H7 (cell line): Measurements from ENCODE around the gene CFAP46. TPM values are rescaled to one million over a fixed set of nuclear protein-coding genes. Genes with fewer than 3 reads are reported as not detected.
A peak's percentile ranks its signal among the peaks of the same experiment; 100 is the strongest.
"Not testable (repeated sequence)": the region's sequence is repeated elsewhere in the genome, so short reads cannot be mapped to it uniquely, and the experiment has no call there.

Source experiments
- DNase-seq: peaks from one replicate; pipeline ENCODE4 v3.0.0; 2012
- H3K27me3 ChIP-seq: 2 replicates; pipeline ENCODE4 v1.6.0; 2011; ENCODE audit warnings: mild to moderate bottlenecking, low read length; ENCODE audit not compliant: control insufficient read depth, insufficient read depth
- H3K36me3 ChIP-seq: replicated peaks from 2 replicates; pipeline ENCODE4 v1.5.1; 2011; ENCODE audit warnings: low read length; ENCODE audit not compliant: control insufficient read depth, insufficient read depth
- H3K4me3 ChIP-seq: 2 replicates; pipeline ENCODE4 v1.5.1; 2011; ENCODE audit warnings: low read depth, mild to moderate bottlenecking, control low read depth, low read length, moderate library complexity; ENCODE audit not compliant: insufficient read depth
- total RNA-seq: library from RNA; depleted of rRNA; stranded (reverse); fragments of >200 nt; shearing (Covaris generic); gene quantifications from 2 replicates; pipeline ENCODE4 v1.2.3, GENCODE V29; 2014

The CFAP46 gene
- total RNA-seq, 1 experiment from 2014 or later: 0.59 TPM

DNA sequence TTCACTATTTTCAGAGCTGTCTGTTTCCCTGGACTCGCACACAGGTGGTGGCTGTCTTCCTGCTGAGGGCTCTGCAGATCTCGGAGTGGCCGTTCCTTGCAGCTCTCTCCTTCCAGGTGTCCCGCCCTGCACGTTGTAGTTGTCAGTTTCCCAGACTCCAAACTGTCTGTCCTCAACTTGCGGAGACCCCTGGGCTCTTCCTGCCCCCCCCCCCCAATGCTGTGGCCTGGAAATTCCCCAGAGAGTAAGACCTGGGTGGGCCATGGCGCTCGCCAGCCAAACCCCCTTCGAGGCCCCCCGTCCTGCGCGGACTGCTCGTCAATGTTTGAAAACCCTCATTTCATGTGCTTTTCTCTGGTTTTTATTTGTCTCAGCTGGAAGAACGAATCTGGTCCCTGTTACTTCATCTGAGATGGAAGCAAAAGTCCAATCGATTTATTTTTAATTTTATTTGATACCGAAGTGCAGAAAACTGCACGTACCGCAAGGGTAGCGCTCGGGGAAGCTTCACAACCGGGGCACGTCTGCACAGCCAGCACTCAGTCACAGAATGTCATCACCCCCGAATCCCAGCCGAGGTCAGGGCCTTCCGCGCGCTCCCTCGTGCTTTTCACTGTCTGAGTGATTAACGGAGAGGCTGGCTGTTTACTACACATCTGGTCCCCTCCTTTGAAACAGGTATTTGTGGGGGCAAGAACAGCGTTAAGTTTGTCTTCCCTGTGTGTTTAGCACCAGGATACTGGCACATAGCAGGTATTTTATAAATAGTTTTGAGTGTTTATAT is 110.0 kb downstream of the CFAP46 start:
- no peak overlapping the region for H3K4me3 ChIP-seq
- DNase-seq: peak; percentile 27
- H3K27me3 ChIP-seq: no peaks in the 10 kb centered on the region
- no peaks in the 10 kb centered on the region for H3K36me3 ChIP-seq

DNA sequence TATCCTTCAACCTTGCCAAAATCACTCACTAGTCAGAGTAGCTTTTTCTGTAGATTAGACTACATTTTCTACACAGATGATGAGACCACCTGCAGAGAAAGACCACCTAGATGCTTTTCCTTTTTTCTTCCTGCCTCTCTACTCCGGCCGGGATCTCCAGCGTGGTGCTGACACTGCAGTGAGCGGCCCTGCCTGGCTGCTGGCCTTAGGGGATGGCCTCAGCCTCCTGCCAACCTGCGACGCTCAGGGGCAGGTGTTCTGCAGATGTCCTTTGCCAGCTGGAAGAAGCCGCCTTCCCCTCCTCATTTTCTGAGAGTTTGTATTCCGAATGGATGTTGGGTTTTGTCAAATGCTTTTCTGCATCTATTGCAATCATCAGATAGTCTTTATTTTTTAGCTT is 113.0 kb downstream of the CFAP46 start:
- H3K36me3 ChIP-seq: no peaks in the 10 kb centered on the region
- H3K4me3 ChIP-seq: no peak overlapping the region
- DNase-seq: peak; percentile 28
- H3K27me3 ChIP-seq: no peaks in the 10 kb centered on the region

DNA sequence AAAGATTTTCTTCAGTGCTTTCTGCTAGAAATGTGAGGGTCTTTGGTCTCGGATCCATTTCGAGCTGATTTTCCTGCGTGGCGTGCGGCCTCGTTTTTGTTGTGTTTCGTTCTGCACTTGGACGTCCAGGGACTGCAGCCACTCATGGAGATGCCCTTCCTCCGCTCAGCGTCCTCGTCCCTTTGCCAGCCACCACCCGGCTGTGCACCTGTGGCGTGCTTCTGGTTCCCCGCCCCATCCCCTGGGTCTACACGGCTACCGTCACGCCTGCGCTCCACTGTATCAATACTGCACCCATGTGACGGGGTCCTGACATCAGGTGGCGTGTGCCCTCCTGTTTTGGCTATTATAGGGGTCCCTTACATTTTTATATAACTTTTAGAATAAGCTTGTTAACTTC is 113.7 kb downstream of the CFAP46 start:
- Histone ChIP-seq H3K27me3 (no peaks in the 10 kb centered on the region), H3K4me3 (no peak overlapping the region), H3K36me3 (no peaks in the 10 kb centered on the region)
- DNase-seq: peak; percentile 39

DNA sequence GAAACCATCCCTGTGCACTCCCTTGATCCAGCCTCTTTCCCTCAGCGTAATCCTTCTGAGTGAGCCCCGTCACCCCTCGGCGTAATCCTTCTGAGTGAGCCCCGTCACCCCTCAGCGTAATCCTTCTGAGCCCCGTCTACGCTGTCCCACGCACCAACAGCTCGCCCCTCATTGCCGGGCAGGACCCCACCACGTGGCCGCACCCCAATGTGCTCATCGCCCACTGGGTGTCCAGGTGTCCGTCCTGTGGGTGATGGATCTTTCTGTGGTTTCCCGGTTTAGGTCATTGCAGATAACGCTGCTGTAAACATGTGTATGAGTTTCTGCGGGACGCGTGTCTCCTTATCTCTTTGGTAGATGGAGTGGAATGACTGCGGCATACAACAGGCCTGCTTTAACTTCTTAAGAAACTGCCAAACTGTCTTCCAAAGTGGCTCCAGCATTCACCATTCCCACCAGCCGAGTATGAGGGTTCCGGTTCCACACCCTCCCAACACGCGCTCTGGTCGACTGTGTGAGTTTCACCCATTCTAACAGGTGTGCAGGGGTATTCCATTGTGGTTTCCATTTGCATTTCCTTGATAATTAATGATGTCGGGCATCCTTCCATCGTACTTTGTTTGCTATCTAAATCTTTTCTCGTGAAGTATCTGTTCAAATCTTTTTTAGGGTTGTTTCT is 114.4 kb downstream of the CFAP46 start:
- Histone ChIP-seq H3K4me3 (no peak overlapping the region), H3K36me3 (no peaks in the 10 kb centered on the region), H3K27me3 (no peaks in the 10 kb centered on the region)
- DNase-seq: peak; percentile 26

DNA sequence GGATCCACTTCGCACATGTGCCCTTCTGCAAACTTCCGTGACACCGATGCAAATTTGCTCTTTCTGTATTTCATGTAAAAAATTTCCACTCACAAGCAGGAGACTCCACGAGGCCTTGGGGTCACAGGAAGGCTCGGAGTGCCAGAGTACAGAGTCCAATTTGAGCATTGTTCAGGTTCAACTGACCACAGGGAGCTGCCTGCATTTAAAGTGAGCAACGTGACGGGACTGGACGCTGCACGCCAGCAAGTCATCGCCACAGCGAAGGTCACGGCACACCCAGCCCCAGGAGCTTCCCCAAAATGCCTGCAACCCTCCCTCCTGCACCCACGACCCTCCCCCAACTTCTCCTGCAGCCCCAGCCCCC is 115.0 kb downstream of the CFAP46 start:
- DNase-seq: no peak
- Histone ChIP-seq H3K36me3 (no peaks in the 10 kb centered on the region), H3K4me3 (no peak overlapping the region), H3K27me3 (no peaks in the 10 kb centered on the region)

DNA sequence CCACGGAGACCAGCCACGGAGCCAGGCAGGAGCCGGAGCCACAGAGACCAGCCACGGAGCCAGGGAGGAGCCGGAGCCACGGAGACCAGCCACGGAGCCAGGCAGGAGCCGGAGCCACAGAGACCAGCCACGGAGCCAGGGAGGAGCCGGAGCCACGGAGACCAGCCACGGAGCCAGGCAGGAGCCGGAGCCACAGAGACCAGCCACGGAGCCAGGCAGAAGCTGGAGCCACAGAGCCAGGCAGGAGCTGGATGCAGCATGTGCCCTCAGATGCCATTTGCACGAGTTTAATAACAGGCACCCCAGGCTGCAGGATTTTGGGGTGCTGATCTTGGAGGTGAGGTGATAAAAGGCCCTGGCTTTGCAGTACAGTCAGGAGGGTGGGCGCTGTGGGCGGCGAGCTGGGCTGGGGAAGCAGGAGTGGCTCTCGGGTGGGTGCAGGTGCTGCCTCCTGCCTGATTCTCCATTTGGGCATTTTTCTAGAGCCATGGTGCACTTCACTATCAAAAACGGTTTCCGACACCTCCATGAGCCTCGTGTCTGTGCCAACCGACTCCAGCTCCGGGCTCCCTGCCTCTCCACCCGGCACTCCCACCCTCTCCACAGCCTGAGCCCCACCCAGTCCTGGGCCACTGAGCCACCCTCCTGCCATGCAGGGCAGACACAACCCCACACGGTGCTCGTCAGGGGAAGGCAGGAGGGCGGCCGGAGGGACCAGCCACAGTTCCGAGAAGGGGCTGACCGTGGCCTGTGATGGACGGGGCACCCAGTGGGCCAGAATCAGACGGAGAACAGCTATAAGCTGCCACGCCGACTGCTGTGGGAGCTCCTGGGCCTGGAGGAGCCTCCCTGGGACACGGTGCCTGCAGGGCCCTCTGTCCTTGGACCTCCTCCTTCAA is 115.6 kb downstream of the CFAP46 start:
- no peak for DNase-seq
- H3K4me3 ChIP-seq: no peak overlapping the region
- no peaks in the 10 kb centered on the region for H3K36me3 ChIP-seq
- no peaks in the 10 kb centered on the region for H3K27me3 ChIP-seq

DNA sequence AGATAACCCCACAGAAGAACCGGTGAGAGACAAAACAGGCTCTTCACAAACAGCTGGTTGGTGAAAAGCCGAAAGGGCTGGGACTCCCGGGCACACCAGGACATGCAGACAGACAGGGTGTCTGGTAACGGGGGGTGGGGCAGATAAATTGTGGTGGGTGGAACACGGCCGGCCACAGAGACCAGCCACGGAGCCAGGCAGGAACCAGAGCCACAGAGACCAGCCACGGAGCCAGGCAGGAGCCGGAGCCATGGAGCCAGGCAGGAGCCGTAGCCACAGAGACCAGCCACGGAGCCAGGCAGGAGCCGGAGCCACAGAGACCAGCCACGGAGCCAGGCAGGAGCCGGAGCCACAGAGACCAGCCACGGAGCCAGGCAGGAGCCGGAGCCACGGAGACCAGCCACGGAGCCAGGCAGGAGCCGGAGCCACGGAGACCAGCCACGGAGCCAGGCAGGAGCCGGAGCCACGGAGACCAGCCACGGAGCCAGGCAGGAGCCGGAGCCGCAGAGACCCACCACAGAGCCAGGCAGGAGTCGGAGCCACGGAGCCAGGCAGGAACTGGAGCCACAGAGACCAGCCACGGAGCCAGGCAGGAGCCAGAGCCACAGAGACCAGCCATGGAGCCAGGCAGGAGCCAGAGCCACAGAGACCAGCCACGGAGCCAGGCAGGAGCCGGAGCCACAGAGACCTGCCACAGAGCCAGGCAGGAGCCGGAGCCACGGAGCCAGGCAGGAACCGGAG is 116.4 kb downstream of the CFAP46 start:
- not testable (repeated sequence) for H3K27me3 ChIP-seq, H3K4me3 ChIP-seq, H3K36me3 ChIP-seq, DNase-seq

DNA sequence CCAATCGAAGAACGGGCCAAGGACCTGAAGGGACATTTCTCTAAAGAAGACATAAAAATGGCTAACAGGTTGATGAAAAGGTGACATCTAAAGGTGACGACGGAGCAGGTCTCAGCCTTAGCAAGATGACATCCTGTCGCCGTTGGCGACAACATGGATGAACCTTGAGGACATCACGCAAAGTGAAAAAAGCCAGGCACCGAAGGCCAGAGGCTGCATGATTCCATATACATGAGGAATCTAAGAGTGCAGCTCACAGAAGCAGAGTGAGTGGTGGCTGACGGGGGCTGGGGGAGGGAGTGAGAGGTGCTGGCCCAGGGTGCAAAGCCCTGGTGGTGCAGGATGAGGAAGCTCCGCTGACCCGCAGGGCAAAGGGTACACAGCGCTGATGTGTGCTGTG is 122.3 kb downstream of the CFAP46 start:
- H3K27me3 ChIP-seq: no peaks in the 10 kb centered on the region
- H3K4me3 ChIP-seq: no peak overlapping the region
- no peak for DNase-seq
- no peaks in the 10 kb centered on the region for H3K36me3 ChIP-seq

DNA sequence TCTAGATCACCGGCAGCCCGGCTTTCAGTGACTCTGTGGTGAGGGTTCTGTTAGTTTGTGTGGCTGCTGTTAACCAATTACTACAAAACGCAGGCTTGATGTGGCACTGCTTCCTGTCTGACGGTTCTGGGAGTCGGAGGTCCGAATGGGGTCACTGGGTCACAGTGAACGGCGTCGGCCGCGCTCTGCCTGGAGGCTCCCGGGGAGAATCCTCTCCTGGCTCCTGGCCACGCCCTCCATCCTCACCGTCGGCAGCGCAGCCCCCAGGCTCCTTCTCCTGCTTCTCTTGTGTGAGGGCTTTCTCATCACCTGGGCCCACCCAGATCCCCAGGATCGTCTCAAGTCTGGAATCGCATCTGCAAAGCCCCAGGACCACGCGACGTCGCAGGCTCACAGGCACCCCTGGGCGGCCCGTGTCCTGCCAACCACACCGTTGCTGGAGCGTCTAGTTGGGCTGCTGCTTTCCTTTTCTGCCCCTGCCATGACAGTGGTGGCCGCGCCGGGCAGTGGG is 124.6 kb downstream of the CFAP46 start:
- Histone ChIP-seq H3K27me3 (no peaks in the 10 kb centered on the region), H3K36me3 (no peaks in the 10 kb centered on the region), H3K4me3 (no peak overlapping the region)
- no peak for DNase-seq

DNA sequence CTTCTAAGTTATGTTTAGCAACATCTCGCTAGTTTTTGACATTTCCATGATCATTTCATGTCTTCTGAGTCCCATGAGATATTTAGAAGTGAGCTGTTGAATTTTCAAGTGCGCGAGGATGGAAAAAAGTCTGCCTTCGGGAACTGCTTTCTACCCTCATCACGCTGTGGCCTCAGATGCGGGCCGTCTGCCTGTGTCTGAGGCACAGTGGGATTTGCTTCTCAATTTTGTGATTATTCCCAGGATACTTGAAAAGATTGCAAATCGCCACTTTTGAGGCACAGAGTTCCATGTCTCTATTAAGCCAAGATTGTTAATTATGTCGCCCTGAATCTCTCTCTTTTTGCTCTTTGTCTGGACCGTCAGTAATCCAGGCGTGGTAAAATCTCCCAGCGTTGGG is 125.7 kb downstream of the CFAP46 start:
- DNase-seq: no peak
- H3K4me3 ChIP-seq: no peak overlapping the region
- no peaks in the 10 kb centered on the region for H3K27me3 ChIP-seq
- H3K36me3 ChIP-seq: no peaks in the 10 kb centered on the region

DNA sequence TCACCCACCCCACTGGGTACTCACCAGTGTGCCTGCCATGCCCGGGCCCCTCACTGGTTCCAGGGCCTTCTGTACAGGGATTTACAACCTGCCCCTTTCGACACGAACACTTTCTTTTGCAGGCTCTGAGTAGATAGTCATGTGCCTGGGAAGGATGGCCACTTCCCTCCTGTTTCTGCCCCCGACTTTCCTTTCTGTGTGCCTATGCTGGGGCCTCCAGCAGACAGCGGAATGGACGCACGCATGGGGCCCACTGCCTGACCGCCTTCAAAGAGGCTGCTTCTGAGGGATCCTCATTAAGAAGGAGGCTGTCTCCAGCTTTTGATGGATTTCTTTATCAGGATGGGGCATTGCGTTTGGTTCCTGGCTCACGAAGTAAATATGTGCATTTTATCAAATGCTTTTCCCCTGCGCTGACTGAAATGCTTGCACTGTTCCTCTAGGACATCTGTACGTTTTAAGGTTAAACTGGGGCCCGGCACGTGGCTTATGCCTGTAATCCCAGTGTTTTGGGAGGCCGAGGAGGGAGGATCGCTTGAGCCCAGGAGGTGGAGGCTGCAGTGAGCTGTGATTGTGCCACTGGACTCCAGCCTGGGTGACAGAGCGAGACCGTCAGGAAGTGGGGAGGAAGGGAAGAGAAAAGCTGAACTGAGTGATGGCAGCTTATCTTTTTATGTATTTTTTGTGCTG is 127.1 kb downstream of the CFAP46 start:
- no peak for DNase-seq
- H3K36me3 ChIP-seq: no peaks in the 10 kb centered on the region
- no peak overlapping the region for H3K4me3 ChIP-seq
- H3K27me3 ChIP-seq: no peaks in the 10 kb centered on the region

DNA sequence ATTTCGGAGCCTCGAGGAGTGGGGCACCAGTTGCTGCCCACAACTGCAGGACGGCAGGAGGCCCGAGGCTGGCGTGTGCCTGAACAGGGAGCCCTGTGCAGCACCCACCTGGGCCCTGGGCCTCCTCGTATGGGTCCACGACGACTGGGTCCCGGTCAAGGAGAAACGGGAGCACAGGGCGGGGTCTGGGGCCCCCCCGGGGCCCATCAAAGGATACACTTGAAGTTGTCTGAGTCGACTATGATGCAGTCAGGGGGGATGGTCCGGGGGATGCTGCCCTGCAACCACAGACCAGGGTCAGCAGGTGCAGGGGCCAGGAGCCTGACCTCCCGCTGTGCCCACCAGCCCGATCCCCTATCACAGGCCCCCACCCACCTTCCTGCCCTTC is 127.9 kb downstream of the CFAP46 start:
- H3K27me3 ChIP-seq: no peaks in the 10 kb centered on the region
- no peak for DNase-seq
- no peaks in the 10 kb centered on the region for H3K36me3 ChIP-seq
- no peak overlapping the region for H3K4me3 ChIP-seq

DNA sequence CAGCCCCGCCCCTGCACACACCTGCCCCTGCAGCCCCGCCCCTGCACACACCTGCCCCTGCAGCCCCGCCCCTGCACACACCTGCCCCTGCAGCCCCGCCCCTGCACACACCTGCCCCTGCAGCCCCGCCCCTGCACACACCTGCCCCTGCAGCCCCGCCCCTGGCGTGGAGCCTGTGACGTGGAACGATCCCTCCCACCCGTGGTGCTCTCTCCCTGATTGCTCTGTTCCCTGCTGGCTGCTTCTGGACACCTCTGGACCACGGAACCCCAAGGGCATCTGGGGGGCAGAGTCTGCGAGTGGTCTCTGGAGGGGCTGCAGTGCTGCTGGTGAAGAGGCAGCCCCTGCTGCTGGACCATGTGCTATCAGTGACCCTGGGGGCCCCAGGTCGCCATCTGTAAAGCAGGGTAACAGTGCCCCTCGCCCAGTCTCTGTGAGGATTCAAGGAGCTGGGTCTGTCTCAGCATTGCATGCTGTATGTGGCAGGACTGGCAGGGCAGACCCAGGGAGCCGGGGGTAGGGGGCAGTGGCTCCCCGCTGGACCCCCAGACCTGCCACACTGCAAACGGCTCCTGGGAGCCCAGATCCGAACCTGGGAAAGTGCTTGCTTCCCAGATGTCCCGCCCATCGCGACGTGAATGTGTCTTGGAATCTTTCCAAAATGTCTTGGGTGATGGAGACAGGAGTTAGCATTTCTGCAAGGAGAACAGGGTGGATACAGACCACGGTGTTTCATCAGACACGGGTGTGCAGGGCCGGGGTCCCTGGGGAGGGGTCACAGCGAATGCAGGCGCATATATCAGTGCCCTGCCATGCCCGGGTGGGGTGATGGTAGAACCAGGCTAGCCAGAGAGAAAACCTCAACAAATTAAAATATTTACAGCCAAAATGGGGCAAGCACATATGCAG is 128.6 kb downstream of the CFAP46 start:
- no peak for DNase-seq
- H3K27me3 ChIP-seq: no peaks in the 10 kb centered on the region
- H3K4me3 ChIP-seq: no peak overlapping the region
- H3K36me3 ChIP-seq: no peaks in the 10 kb centered on the region
